DOHH2 (cell line): ENCODE data around the gene ZNF418.

ENCODE experiments used
- CTCF ChIP-seq: fragments of 200-600 bp; sonication (generic); IDR thresholded peaks from one replicate; pipeline ENCODE4 v1.5.1; 2014; ENCODE audit warnings: antibody characterized with exemption, mild to moderate bottlenecking, low read depth, low read length; ENCODE audit not compliant: poor library complexity, severe bottlenecking
- EZH2phosphoT487 ChIP-seq: fragments of 200-600 bp; sonication (generic); IDR thresholded peaks from 2 replicates; pipeline ENCODE4 v1.6.1; 2017; ENCODE audit warnings: borderline replicate concordance, mild to moderate bottlenecking, antibody characterized with exemption, low read length, moderate library complexity, mixed read lengths

GRCh38 chr19:57907394-57907793, 27.8 kb downstream of the ZNF418 start:
- TF ChIP-seq CTCF (no peak), EZH2phosphoT487 (no peak)
